ENCODE measurements around the gene IRF2BP1. TPM values are rescaled to one million over a fixed set of nuclear protein-coding genes. Genes with fewer than 3 reads are reported as not detected.

Gene IRF2BP1
- total and polyA plus RNA-seq, 2 of the 13 experiments (the other 11 are each of a cell fraction or from before 2014, with no cell fraction given), result 4.3 to 14.3 TPM

- TF ChIP-seq GABPB1 (CRISPR knock-in tag; IDR thresholded peaks at IDR 0.05) (0 out of 2 replicates have a peak, but pooled peaks have one; percentile 31), TOE1 (CRISPR knock-in tag; IDR thresholded peaks at IDR 0.05) (no peak), NFYC (CRISPR knock-in tag; IDR thresholded peaks at IDR 0.05) (peak; percentile 16; the same call in 1 of the 2 replicates), MYPOP (CRISPR knock-in tag; IDR thresholded peaks at IDR 0.05) (0 out of 2 replicates have a peak, but pooled peaks have one; percentile 32), BHLHE40 (IDR thresholded peaks at IDR 0.05; ENCODE audit: low read length) (no peak), ZNF430 (CRISPR knock-in tag; IDR thresholded peaks at IDR 0.05) (no peak; the same call in 1 of the 2 replicates), SRSF1 (optimal IDR thresholded peaks at IDR 0.05; ENCODE audit: low read depth, low read length) (peak; percentile 99), IKZF4 (CRISPR knock-in tag; IDR thresholded peaks at IDR 0.05; ENCODE audit: borderline replicate concordance, low read depth, not compliant biosample characterization) (no peak), NFYB (CRISPR knock-in tag; IDR thresholded peaks at IDR 0.05) (no peak), IKZF5 (CRISPR knock-in tag; IDR thresholded peaks at IDR 0.05) (peak; percentile 71; the same call in 1 of the 2 replicates), ZFP82 (CRISPR knock-in tag; IDR thresholded peaks at IDR 0.05; ENCODE audit: borderline replicate concordance) (no peak), AHDC1 (CRISPR knock-in tag; IDR thresholded peaks at IDR 0.05; ENCODE audit: borderline replicate concordance) (no peak; the same call in 1 of the 2 replicates), DRAP1 (CRISPR knock-in tag; IDR thresholded peaks at IDR 0.05) (peak; percentile 90), HNF4G (IDR thresholded peaks at IDR 0.05; ENCODE audit: borderline replicate concordance, low read depth, low read length) (peak; percentile 56; the same call in 1 of the 2 replicates), HNF4G (CRISPR knock-in tag; IDR thresholded peaks at IDR 0.05; ENCODE audit: borderline replicate concordance, low read depth) (no peak), NFIC (IDR thresholded peaks at IDR 0.05; ENCODE audit: low read length) (peak; percentile 69; the same call in 1 of the 2 replicates), ZNF335 (CRISPR knock-in tag; IDR thresholded peaks at IDR 0.05) (no peak), ZNF567 (CRISPR knock-in tag; IDR thresholded peaks at IDR 0.05; ENCODE audit: borderline replicate concordance) (no peak; the same call in 1 of the 2 replicates), ZNF350 (CRISPR knock-in tag; IDR thresholded peaks at IDR 0.05; ENCODE audit: borderline replicate concordance, low read depth) (0 out of 2 replicates have a peak, but pooled peaks have one; percentile 22), KLF9 (CRISPR knock-in tag; IDR thresholded peaks at IDR 0.05; ENCODE audit: low read depth) (no peak)
These were observed 3.9 kb downstream of the IRF2BP1 start (continued) for GRCh38 chr19:45881909-45882528.

All from HepG2 (cell line).